HG03108 (cell line): ENCODE results near the gene ARL10.
A peak's percentile ranks its signal among the peaks of the same experiment; 100 is the strongest.

Experiments
- ATAC-seq: cut with Tn5 transposase; IDR thresholded peaks from one replicate; pipeline ENCODE4 v1.9.1; 2021; ENCODE audit warnings: moderate library complexity; ENCODE audit not compliant: unreplicated experiment

Gene ARL10

DNA sequence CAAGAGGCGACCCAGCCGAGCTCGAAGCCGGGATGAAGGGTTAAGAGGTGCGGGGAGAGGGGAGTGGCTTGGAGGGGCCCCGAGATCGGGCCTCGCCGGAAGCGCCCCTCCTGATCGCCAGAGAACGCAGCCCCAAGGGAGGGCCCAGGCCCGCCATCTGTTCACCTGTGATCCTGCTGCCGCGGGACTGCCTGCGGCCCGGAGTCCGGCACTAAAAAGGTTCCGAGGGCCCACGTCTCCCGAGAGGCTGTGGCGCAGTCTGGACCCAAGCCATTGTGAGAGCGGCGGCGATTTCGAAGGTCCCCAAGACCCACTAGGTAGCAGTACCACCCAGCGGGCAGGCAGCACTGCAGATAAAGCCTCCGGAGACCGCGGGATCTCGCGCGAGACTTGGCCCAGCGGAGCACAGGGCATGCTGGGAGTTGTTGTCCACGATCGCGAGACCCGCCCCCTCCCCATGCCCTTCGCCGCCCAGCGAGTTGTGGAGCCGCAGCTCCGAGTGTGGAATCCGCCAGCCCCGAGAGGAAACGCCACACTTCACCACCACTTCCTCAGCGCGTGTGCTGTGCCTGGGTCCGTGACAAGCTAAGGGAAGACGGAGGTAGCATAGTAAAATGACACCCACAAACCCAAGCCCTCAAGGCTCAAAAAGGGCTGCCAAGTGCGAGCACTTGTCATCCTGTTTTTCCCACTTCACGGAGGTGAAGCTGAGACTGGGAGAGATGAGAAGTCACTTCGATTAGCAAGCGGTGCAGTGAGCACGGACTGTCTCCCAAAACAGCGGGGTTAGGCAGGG lies 3.7 kb upstream of the ARL10 start, which contains the start of gene KIAA1191:
Gene KIAA1191 (minus strand): TSS at position 328 of the 796 bp plus-strand sequence. CDS start 2,256 bp downstream, outside the sequence.
- ATAC-seq: peak; percentile 92

DNA sequence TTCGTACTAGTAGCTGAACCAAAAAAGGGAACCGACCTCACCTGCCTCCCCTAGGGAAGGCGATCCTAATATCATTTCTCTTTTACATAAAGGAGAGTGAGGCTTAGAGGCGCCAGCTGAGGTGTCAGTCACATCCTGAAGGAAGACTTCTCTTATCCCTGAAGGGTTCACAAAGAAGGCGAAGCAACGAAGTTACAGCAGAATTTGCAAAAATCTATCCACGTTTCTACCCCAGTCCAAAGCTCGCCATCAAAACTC lies 3.1 kb upstream of the ARL10 start:
- ATAC-seq: no peak

DNA sequence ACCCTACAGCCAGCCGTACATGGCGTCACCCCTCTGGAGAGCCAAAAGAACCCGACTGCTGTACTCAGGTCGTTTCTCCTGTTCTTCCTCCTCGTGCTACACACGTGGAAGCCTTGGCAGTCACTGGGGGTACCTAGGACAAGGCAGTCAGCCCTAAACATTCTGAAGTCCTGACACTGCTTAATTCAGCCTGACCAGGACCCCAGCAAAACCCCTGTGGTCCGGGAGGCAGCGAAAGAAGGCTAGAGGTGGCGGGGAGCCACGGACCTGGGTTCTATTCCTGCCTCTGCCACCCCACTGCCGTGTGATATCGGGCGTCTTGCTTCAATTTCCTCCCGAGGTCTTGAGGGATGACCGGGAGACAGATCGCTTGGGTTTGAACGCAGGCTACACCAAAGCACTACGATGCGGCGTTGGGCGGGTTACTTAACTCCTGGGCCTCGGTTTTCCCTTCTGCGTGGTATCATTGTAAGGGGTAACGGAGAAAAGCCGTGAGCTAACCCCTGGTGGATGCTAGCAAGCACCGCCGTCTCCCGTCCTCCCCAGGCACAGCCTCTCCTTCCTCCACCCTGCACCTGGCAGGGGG lies 429 bp upstream of the ARL10 start:
- ATAC-seq: no peak

DNA sequence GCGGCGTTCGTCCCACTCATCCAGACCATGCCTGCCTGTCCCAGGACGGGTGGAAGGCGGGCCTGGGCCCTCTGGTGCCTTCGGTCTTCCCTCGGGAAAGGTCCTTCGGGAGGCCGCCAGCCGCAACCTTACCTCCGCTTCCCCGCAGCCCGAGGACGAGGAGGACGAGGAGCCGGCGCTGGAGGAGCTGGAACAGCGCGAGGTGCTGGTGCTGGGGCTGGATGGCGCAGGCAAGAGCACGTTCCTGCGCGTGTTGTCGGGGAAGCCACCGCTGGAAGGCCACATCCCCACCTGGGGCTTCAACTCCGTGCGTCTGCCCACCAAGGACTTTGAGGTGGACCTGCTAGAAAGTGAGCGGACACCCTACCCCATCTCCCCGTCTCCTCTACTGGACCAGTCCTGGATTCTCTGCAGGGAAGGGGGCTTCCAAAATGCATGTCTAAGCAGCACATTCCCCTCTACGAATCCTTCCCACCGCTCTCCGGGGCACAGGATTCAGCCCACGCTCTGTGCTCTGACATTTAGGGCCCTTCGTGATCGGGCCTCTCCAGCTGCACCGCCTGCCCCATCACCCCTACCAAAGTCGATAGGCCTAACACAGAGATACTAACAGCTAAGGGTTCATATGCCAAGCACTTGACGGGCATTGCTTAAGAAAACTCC lies 1.1 kb downstream of the ARL10 start:
- no peak for ATAC-seq

DNA sequence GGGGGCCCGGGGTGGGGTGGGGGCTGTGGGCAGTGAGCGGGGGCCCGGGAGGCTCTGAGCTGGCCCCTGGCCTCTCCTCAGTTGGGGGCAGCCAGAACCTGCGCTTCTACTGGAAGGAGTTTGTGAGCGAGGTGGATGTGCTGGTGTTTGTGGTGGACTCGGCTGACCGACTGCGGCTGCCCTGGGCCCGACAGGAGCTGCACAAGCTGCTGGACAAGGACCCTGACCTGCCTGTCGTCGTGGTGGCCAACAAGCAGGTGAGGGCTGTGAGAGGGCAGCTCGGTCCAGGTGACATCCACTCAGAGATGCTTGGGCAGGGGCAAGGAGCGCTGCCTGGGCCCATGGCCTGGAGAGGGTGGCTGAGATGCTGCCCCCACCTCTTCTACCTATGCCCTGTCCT lies 3.4 kb downstream of the ARL10 start:
- no peak for ATAC-seq

DNA sequence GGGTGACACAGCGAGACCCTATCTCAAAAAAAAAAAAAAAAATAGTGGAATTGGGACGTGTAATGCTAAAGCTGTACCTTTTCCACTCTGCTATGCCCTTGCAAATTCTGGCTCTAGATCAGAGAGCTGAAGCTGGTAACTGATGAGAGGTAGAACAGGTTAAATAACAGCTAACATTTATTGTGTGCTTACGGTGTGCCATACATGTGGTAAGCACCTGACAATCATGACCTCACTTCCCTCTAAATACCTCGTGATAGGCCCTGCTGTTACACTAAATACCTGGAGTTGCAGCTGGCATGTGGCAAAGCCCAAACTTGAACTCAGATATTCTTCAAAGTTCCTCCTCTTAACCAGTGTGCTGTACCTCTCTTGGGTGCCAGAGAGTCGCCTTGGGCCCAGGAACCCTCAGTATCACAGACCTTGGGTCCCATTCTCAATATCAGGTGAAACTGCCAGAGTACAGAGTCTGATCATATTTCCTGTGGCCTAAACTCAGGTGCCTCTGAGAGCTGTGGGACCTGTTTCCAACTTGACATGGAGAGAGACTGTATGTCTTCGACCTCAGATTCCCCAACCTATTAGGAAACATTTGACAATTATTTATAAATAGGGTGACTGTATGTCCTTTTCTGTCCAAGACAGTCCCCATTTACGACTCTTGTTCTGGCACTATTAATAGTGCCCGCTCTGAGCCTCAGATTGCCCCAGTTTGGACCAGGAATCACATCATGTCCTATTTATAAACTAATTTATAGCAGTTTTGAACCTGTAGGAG lies 4.8 kb downstream of the ARL10 start:
- no peak for ATAC-seq

DNA sequence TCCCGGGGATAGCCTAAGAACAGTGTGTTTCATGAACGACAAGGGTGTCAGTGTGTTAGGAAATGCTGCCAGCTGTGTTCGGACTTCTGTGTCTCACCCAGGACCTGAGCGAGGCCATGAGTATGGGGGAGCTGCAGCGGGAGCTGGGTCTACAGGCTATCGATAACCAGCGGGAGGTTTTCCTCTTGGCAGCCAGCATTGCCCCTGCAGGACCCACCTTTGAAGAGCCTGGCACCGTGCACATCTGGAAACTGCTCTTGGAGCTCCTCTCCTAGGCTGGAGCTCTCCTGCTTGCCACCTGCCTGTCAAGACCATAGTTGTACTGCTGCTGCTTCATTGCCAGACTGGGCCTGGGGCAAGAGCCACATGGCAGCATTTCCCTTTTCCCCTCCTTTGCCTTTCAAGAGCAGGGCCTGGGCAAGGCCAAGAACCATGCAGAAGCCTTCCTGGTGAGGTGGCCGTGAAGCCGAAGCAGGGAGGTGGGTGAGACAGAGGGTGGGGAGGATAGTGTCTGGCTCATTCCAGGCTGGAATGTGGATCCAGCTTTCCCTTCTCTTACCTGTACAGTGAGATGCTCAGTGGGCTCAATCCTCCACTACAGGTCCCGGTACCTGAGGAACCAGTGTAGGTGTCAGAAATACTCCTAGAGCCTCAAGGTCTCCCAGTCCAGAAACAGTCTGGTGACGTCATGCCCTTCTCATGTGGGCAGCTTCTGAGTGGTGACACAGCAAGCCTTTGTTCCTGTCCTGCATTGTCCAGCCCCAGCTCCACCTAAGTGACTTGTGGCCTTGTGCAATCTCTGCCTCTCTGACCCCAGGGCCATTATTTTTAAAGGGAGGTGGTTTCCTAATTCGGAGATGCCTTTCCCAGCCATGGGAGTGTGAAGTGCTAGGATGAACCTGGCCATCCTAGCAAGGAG lies 6.6 kb downstream of the ARL10 start:
- ATAC-seq: no peak

DNA sequence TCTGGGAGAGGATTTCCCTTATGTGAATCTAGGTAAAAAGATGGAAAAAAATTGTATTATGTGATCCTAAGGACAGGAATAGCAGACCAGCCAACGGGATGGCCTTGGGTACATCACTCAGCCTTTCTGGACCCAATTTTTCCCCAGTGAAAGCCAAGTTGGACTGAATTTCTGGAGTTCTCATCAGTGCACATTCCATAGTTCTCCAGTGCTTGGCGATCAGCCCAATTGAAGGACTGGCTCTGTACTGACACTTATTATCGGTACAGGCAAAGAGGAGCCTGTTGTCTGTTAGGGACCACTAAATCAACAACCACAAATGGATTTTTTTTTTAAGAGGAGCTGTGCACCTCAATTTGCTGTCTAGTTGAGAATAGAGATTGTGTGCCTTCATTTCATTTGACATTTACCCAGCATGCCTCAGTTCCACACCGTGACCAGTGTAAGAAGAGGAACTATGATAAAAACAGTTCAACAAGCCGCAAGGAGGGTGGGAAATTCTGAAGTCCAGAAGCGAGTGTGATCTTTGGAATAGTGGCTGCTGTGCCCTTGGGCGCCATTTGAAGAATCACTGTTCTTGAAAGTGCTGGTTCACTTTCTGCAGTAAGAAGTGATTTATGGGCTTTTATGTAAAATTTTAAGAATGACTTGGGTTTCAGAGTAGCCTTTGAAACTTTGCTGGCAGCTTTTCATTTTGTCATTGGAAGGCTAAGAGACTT lies 8.0 kb downstream of the ARL10 start:
- no peak for ATAC-seq

DNA sequence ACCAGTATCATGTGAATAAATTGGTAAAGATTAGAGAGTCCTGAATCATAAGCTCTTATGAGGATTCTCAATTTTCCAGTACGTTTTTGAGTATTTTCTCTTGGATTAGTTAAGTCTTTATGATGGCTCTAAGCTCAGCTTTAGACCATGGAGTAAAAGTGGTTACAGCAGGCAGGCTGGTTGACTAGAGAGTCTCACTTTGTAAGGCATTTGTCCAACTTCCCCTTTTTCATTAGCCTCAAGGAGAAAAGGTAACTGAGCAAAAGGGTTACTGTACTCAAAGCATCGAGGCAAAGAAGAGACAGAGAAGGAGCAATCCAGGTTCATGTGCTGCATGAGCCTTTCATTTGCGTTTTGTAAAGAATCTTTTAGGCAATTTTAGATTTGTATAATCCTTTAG lies 14.6 kb downstream of the ARL10 start:
- no peak for ATAC-seq

DNA sequence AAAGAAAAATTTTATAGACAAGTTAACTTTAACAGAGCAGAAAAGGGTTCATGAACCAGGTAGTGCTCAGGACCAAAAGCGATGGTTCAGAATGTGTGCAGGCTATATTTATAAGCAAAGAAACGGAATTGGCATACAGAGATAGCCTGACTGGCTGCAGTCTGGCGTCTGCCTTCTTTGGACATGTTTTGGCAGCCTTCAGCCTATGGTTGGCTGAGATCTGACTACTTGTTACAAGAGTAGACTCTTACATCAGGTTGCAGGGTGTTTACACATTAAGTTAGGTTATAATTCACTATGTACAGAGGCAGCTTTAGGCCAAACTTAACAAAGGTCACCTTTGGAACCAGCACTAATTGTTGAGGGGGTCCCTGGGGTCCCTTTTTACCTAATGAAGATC lies 16.1 kb downstream of the ARL10 start:
- no peak for ATAC-seq

DNA sequence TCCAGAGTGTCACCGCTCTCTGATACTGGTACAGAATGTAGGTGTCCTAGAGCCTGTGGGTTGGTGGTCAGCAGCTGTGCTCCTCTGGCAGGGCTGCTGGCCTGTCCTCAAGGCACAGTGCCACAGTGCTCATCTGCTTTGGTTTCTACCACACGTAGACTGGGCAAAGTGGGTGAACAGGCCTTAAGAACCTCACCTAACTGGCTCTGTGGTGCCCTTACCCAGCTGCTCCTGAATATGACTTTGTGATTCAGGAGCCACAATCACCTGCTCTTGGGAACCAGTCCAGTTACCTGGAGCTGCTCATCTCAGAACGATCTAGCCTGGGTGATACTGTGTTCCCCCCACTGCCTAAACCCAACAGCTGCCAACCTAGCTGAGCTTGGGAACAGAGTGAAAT lies 16.7 kb downstream of the ARL10 start:
- no peak for ATAC-seq

DNA sequence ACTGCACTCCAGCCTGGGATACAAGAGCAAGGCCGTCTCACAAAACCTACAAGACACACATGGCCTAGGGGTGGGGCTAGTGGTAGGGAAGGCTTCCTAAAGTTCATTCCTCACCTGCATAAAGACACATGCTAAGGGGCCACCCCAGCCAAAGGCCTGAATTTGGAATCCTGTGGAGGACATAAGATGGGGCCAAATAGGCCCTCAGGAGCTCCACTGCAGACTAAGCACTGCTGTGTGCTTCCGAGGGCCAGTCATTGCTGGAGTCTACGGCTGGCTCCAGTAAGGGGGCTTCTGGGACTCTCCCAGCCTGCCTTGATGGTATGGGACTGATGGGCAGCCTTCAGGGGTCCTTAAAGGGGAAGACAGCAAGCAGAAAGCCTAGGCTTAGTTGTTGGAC lies 17.4 kb downstream of the ARL10 start:
- no peak for ATAC-seq

DNA sequence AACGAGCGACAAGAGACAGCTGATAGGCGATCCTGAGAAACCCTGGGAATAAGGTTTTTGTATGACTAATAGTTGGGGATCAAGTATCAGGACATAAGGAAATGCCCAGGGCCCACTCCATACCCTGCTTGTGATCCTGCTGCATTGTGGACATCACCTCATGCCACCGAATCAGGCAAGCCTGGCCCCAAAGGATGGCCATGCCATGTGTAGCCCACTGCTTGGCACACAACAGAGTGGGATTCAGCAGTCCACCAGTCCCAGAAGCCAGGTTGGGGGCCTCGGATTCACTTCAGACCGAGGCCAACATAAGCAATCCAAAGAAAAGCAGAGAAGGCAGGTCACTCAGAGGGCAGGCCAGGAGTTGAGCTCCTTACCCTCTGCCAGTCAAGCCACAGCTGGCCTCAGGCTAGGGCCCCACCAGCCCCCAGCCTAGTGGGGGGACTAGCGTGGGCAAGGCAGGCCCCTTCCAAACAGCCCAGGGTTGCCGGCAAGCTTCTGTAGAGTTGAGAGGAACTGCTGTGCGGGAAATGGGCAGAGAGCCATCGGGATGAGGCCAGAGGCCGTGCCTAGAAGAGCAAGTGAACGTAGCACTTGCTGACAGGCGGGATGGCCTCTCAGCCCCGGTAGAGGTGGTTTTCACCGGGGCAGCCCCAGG lies 18.1 kb downstream of the ARL10 start:
- ATAC-seq: no peak

DNA sequence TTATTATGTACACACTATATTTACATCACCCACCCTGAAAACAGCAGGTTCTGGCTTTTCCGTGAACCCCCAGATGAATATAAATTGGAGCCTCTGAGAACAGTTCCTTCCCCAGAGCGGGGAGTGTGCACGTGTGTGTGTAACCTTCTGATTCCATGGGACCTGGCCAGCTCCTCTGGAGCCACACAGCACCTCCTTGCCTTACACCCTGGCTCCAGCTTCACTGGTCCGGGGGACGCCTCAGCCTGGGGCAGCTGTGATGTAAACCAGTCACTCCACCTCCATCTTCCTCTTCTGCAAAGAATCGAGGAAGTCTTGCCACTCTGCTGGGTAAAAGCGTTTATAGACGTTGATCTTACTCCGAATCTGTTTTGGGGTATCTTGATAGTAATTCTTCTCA lies 18.7 kb downstream of the ARL10 start:
- no peak for ATAC-seq

DNA sequence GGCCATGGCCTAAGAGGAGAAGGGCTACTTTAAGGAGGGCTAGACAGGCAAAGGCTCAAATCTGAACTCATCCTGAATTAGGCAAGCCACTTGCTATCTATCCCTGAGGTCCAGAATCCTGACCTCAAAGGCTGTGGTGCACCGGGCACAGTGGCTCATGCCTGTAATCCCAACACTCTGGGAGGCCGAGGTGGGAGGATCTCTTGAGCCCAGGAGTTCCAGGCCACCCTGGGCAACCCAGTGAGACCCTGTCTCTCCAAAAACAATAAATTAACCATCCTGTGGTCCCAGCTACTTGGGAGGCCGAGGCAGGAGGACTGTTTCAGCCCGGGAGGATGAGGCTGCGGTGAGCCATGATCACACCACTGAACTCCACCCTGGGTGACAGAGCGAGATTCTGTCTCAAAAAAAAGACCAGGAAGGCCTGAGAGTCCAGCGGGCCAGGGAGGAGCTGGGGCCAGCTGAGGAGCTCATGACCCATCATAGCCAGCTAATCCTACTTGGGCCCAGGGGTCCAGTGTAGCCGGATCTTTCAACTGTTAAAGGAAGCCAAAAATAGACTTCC lies 19.2 kb downstream of the ARL10 start:
- ATAC-seq: no peak

DNA sequence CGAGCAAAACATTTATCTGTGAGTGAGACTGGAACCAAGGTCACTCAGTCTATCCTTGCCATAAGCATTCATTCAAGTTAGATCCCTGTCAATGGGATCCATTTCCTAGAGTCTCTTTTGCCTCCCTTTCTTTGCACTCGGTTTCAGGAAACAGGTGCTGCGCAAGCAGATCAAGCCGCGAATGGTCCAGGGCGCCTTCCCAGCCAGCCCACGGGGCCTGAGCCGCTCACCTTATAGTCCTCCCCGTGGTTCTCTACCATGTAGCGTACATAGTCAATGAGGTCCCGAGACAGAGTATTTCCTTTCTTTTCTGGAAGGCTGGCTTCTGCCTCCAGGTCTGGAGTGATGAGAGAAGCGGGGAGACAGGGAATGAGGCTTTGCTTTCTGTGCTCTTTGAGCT lies 19.7 kb downstream of the ARL10 start:
- ATAC-seq: no peak

DNA sequence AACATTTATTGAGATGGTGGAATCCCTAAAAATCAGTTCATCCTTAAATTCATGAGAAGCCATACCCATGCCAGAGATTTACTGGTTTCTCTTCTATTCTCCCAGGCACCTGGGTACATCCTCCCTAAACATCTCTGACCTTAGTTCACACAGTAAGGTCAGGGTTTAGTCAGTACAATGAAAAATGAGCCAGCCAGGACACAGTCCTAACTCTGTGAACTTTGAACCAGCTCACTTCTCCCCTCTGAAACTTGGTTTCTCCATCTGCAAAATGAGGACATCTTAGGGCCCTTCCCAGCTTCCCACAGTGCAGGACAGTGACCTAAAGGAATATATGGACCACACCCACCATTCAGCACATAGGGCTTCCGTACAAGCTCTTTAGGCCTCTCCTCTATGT lies 21.2 kb downstream of the ARL10 start:
- no peak for ATAC-seq

DNA sequence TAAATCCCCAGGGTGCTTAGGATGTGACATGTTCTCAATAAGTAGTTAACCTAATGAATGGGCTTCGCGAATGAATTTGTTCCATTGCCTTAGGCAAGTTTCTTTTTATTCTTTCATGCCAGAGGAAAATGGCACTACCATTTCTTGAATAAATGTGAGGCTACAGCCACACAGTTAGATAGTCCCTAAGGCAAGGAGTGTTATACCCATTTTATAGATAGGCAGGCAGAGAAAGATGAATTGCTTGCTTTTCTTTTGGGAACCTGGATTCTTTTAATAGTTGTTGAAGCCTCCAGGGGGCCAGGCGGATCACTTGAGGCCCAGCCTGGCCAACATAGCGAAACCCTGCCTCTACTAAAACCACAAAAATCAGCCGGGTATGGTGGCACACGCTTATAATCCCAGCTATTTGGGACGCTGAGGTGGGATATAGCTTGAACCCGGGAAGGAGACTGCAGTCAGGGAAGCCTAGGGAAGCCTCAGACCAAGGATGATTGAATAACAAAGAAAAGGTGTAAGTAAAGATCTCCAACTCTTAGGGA lies 22.2 kb downstream of the ARL10 start:
- ATAC-seq: no peak

DNA sequence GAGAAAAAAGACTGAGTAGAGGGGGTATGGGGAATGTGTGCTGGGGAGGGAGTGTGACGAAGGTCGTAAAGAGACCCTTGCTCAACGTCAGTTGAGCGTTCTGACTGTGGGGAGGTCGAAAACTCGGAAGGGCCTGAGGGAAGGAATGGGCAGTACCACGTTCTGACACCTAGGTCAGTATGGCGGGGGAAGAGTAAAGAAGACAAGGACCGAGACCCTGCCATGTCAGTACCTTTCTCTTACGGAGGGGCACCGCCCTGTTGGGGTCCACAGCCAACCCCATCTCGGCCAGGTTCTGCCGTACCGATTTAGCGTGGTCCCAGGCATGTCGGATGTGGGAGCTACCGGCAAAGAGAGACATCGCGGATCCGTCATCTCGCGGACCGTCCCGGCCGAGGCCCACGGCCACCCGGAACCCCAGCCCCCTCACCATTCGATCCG lies 22.7 kb downstream of the ARL10 start:
- peak; percentile 1 for ATAC-seq
